Fibroblast of skin of abdomen (primary cell): ENCODE measurements around the gene MTMR6.

ENCODE experiments used
- DNase-seq: peaks from one replicate; pipeline ENCODE4 v3.0.0-alpha.2; 2013

Gene MTMR6

GRCh38 chr13:25214491-25215252, 72.6 kb downstream of the MTMR6 start:
- no peak for DNase-seq

DNA sequence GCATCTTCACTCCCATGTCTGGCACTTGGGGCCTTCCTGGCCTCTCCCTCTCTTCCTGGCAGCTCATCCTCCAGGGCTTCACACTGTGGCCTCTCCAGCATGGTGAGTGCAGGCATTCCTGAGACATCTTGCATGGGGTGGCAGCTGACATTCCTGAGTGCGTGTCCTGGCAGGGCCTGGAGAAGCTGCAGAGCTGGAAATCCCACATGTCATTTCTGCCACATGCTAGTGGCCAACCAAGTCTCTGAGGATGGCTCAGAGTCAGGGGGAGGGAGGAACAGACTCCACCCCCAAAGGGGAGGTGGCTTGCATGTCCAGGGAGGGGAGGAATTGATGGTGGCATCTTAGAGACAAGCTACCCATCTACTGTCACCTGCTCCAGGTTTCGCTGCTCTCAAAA, 73.6 kb downstream of the MTMR6 start:
- DNase-seq: no peak

GRCh38 chr13:25210842-25211569, 76.3 kb downstream of the MTMR6 start:
- DNase-seq: no peak

- no peak for DNase-seq
Measured at GRCh38 chr13:25207291-25207810, 79.9 kb downstream of the MTMR6 start.

GRCh38 chr13:25204863-25205262, 82.4 kb downstream of the MTMR6 start:
- DNase-seq: no peak

DNA sequence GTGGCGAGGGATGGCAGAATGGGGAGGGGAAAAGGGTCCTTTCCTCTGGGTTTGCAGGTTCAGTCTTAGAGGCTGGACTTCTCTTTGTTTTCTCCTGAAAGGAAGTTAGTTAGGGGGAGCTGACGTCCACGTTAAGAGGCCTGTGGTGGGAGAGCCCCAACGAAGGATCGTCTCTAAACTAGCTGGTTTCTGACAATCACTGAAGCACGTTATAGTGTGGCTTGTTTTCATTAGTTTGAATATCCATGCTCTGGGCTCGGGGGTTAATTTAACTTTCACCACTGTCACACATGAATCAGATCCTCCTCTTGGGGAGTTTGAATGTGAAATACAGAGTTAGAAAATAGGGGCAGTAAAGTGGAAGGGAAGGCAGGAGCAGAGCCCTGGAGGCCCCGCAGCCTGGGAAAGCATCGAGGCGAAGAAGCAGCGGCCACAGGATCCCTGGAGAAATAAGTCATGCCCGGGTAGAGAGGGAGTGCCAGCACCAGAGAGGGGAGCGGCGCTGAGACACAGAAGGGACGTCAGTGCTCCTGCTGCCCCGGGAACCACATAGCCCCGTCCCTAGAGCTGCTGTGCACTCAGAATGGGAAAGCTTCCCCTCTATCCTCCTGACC, 84.1 kb downstream of the MTMR6 start:
- DNase-seq: no peak

DNA sequence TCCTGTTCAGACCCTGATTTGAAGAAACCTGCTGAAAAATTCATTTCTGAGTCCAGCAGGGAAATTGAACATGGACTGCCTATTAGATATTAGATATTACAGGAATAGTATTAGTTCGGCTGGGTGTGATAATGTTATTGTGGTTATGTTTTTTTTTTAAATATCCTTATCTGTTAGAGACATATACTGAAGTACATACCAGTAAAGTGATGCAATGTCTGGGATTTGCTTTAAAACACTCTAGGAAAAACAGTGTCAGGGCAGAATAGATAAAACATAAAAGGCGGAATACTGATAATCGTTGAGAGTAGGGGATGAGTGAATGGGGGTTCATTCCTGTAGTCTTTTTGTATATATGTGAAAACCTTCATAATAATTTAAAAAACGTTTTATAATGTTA, 86.5 kb downstream of the MTMR6 start:
- DNase-seq: no peak

DNA sequence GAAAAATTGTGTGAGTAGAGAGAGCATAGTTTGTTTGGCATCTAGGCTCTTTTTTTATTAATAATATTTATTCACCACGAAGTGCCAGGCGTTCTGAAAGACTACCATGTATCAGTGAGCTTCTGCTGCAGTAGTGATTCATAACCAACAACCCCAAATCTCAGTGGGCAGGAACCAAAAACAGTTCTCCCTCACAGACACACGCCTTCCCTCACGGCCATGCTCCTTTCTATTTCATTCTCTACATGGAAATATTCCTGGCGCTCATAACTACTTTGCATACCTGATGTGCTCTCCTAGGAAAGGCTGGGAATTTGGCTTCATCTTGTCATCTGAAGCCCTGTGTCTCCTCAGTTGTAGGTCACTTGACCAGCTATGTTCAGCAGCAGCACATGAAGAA, 88.6 kb downstream of the MTMR6 start:
- no peak for DNase-seq

GRCh38 chr13:25196971-25197370, 90.3 kb downstream of the MTMR6 start:
- DNase-seq: no peak
